ENCODE data around the gene PRKCE. TPM values are rescaled to one million over a fixed set of nuclear protein-coding genes. Genes with fewer than 3 reads are reported as not detected.

PRKCE gene
- total RNA-seq, 1 donor from 2014 or later = 18.4 TPM

GRCh38 chr2:45820048-45820447 is 168.6 kb downstream of the PRKCE start:
- H3K27ac Mint-ChIP-seq = no peak overlapping the region
- no peaks in the 10 kb centered on the region for H3K36me3 Mint-ChIP-seq
- peaks cover 17% of the 10 kb centered on the region for H3K4me1 Mint-ChIP-seq
- H3K27me3 Mint-ChIP-seq (ENCODE audit: low read depth) = no peaks in the 10 kb centered on the region
- no peak overlapping the region for H3K4me3 Mint-ChIP-seq
- no peaks in the 10 kb centered on the region for H3K9me3 Mint-ChIP-seq
- TF ChIP-seq CTCF (IDR thresholded peaks at IDR 0.05; ENCODE audit: unreplicated experiment) = no peak
- DNase-seq (ENCODE audit: low spot score in 2 of 2, unreplicated experiment in 2 of 2) = no peak

GRCh38 chr2:45821558-45822271 is 170.2 kb downstream of the PRKCE start:
- TF ChIP-seq CTCF (IDR thresholded peaks at IDR 0.05; ENCODE audit: unreplicated experiment) = no peak
- Mint-ChIP-seq H3K9me3 (no peaks in the 10 kb centered on the region), H3K4me3 (no peak overlapping the region), H3K27me3 (ENCODE audit: low read depth) (no peaks in the 10 kb centered on the region), H3K27ac (no peak overlapping the region), H3K4me1 (peaks cover 17% of the 10 kb centered on the region), H3K36me3 (no peaks in the 10 kb centered on the region)
- peak in 1 of 2 experiments; percentile 44 for DNase-seq (ENCODE audit: low spot score in 2 of 2, unreplicated experiment in 2 of 2)

- TF ChIP-seq CTCF (IDR thresholded peaks at IDR 0.05; ENCODE audit: unreplicated experiment) = no peak
- Mint-ChIP-seq H3K36me3 (no peaks in the 10 kb centered on the region), H3K27me3 (ENCODE audit: low read depth) (no peaks in the 10 kb centered on the region), H3K4me1 (peaks cover 18% of the 10 kb centered on the region), H3K27ac (no peak overlapping the region), H3K4me3 (no peak overlapping the region), H3K9me3 (no peaks in the 10 kb centered on the region)
- no peak for DNase-seq (ENCODE audit: low spot score in 2 of 2, unreplicated experiment in 2 of 2)
These were observed 170.8 kb downstream of the PRKCE start for GRCh38 chr2:45822272-45822630.

- TF ChIP-seq CTCF (IDR thresholded peaks at IDR 0.05; ENCODE audit: unreplicated experiment) = no peak
- Mint-ChIP-seq H3K36me3 (no peaks in the 10 kb centered on the region), H3K9me3 (no peaks in the 10 kb centered on the region), H3K27me3 (ENCODE audit: low read depth) (no peaks in the 10 kb centered on the region), H3K27ac (no peak overlapping the region), H3K4me1 (peaks cover 16% of the 10 kb centered on the region), H3K4me3 (no peak overlapping the region)
- no peak for DNase-seq (ENCODE audit: low spot score in 2 of 2, unreplicated experiment in 2 of 2)
These were observed 172.3 kb downstream of the PRKCE start for GRCh38 chr2:45823723-45824206.

- Mint-ChIP-seq H3K36me3 (peaks cover 5% of the 10 kb centered on the region), H3K27me3 (ENCODE audit: low read depth) (no peaks in the 10 kb centered on the region), H3K27ac (no peak overlapping the region), H3K4me3 (no peak overlapping the region), H3K9me3 (peaks cover 6% of the 10 kb centered on the region), H3K4me1 (peaks cover 15% of the 10 kb centered on the region)
- DNase-seq (ENCODE audit: low spot score in 2 of 2, unreplicated experiment in 2 of 2) = no peak
- TF ChIP-seq CTCF (IDR thresholded peaks at IDR 0.05; ENCODE audit: unreplicated experiment) = no peak
These were observed 173.7 kb downstream of the PRKCE start for GRCh38 chr2:45825001-45825651.

Data from mesothelial cell of epicardium (in vitro differentiated cells).